HG02885 (cell line): ENCODE measurements around the gene RRAGD.
A peak's percentile ranks its signal among the peaks of the same experiment; 100 is the strongest.
"Not testable (repeated sequence)": the region's sequence is repeated elsewhere in the genome, so short reads cannot be mapped to it uniquely, and the experiment has no call there.

Experiments used
- ATAC-seq: cut with Tn5 transposase; IDR thresholded peaks from one replicate; pipeline ENCODE4 v1.9.1; 2021; ENCODE audit warnings: mild to moderate bottlenecking; ENCODE audit not compliant: unreplicated experiment, poor library complexity

The RRAGD gene

GRCh38 chr6:89413006-89413400 is 930 bp upstream of the RRAGD start:
- ATAC-seq: no peak

DNA sequence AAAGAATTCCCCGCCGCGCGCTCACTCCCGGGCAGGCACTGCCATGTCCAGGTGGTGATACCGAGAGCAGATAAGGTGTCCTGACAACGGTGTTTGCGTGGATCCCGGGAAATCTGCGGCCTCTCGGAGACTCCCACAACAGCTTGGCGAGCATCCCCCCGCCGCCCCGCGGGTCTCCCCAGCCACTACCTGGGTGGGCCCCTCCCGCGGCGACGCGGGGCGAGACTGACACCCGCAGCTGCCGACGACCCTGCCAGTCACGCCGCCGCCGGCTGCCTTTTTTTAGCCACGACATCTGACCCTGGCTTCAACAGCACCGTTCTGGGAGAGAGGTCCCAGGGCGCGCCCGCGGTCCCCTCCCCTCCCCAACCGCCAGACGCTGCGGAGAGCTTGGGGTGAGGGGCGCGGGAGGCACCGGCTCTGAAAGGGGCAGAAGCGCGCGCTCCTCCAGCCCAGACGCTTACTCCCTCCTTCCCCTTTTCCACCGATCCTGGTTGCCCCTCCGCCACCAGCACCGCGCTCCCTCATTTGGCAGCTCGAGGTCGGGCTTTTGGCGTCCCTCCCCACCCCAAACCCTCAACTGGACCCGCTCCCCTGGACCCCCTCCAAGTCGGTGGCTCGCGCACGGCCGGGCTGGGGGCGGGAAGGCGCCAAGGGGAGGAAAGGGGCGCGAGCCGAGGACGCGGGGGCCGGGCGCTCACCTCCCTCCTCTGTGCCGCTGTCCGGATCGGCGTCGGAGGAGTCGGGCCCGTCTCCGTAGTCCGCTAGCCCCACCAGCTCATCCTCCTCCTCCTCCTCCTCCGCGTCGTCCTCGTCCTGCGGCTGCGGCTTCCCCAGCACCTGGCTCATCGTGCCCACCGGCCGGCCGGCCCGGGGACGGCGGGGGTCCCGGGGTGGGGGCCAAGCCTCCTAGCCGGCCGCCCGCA is 665 bp downstream of the RRAGD start:
- peak; percentile 57 for ATAC-seq

DNA sequence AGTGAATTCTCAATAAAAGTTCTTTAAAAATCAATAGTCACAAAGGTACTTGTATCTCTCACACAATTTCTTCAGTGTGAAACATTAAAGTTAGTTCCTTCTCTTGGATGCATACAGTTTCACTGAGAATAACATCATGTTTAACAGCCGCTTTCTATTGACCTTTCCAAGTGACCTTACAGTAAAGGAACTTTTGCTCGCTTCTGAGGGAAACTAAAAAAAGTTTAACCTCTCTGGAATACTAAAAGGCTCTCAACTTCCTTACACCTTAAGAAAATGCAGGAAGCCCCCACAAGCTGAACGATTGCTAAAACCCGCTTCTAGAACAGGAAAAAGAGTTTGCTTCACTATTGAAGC is 1.3 kb downstream of the RRAGD start:
- no peak for ATAC-seq

DNA sequence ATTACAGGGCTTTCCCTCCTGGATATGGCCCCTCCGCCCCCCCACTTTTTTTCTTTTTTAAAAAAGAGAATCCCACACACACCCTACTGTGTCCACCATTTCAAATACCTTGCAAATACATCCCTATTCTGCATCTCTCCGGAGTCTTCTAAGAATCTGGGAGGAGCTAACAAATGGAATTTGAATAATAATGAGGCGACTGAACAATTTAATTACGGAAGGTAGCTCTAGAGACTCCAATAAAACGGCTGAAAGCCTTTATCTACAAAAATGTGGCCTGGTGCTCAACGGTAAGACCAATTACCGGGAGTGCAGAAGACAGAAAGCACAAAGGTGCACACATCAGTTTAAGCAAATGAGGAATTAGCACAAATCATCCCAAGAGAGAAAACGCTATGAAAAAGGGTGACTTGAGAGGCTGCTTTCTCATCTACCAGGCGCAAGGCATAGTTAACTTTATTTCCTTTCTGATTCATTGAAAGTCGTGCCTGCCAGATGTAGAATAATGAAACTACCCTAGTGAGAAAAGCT is 1.8 kb downstream of the RRAGD start:
- ATAC-seq: no peak

- ATAC-seq: no peak
These were observed 2.5 kb downstream of the RRAGD start for GRCh38 chr6:89409461-89410035.

GRCh38 chr6:89406141-89406540 is 5.9 kb downstream of the RRAGD start:
- no peak for ATAC-seq

DNA sequence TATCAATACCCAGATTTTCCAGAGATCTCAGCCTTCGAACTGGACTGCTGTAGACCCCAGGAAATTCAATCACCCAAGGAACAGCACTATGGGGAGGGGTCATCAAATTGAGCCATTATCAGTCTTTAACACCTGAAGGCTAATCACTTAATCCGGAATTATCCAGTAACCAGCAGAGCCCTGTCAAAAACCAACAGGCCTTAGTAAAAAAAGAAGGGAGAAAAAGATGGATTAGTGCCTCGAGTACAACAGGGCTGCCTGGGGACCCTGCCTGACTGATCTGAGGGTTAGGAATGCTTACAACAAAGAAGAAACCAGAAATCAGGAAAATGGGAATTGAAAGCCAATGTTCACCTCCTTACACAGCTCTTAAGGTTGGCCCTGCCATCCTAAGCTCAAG is 7.6 kb downstream of the RRAGD start:
- ATAC-seq: no peak

DNA sequence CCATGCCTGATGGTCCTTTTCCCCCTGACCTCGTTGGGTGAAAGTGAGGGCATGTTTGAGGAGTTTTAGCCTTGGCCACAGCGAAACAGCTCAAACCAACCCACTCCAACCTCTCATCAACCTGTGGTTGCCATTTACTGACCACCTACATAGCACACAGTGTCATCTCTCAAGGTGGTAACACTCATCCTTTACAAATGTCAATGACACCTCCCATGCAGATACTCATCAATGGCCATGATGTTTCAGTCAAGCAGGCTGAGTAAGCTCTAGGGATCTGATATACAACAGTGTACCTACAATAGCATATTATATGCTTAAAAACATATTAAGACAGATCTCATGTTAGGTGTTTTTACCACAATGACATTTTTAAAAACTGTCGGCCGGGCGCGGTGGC is 9.3 kb downstream of the RRAGD start:
- no peak for ATAC-seq

DNA sequence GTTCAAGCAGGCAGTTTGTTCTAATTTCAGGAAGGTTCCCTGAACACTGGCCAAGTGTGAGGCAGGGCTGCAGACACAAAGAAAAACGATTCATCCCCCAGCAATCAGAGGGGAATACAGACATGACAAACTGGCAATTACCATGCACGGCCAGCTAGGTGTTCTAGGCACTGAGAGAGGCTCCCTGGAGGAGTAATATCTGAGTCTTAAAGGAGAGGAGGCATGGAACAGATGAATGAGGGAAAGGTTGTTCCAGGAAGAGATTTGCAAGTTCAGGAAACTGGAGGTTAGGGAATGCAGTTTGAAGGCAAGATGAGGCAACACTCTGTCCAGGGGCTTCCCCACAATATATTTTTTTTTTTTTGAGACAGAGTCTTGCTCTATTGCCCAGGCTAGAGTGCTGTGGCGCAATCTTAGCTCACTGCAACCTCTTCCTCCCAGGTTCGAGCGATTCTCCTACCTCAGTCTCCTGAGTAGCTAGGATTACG is 11.1 kb downstream of the RRAGD start:
- ATAC-seq: no peak

- ATAC-seq: no peak
These were observed 12.0 kb downstream of the RRAGD start for GRCh38 chr6:89400050-89400449.

DNA sequence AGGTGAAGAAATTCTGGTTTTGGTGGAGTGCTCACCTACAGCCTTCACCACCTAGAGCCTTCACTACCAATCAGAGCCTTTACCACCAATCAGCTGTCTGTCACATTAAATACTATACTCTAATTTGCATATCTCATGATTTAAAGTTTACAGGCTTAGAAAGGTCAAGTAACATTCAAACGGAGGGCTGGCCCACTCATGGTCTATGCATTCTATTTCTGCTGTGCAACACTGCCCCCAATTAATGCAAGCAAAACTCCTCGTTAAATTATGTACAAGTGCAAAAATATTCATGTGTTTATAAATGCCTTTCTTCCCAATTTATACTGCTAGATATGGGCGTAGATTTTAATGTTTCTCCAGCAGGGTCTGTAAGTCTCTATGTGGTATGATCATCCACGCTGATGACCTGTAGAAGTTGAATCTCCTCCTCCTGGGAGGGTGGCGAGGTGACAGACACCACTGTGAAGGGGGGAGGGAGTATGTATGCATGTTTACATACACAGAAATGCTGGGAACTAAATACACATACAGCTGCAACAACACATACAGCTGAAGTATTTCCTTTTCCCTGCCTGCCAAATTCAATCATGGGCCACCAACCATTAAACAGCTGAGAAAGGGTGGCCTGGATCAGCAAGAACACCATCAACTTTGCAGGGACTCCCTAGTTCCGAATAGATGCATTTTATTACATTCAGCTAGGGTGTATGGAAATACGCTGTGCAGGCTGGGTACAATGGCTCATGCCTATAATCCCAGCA is 13.1 kb downstream of the RRAGD start:
- no peak for ATAC-seq

GRCh38 chr6:89397884-89398283 is 14.2 kb downstream of the RRAGD start:
- not testable (repeated sequence) for ATAC-seq

DNA sequence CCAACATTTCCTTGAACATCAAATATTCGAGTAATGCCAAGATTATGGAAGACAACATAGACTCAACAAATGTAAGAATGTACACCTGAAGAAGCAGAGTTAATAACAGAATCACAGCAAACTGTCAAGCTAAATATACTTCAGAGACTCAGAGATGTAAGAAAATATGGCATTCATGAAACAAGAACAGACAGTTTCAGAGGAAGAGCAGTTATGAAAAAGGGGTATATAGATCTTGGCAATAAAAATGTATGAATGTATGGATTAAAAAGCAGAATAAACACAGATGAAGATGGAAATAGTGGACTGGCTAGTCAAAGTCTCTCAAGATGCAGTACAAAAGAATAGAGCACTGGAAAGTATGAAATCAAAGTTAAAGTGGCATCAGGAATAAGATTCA is 18.4 kb downstream of the RRAGD start:
- ATAC-seq: no peak

GRCh38 chr6:89392823-89393222 is 19.2 kb downstream of the RRAGD start:
- no peak for ATAC-seq

- no peak for ATAC-seq
These were observed 23.2 kb downstream of the RRAGD start for GRCh38 chr6:89388846-89389245.

DNA sequence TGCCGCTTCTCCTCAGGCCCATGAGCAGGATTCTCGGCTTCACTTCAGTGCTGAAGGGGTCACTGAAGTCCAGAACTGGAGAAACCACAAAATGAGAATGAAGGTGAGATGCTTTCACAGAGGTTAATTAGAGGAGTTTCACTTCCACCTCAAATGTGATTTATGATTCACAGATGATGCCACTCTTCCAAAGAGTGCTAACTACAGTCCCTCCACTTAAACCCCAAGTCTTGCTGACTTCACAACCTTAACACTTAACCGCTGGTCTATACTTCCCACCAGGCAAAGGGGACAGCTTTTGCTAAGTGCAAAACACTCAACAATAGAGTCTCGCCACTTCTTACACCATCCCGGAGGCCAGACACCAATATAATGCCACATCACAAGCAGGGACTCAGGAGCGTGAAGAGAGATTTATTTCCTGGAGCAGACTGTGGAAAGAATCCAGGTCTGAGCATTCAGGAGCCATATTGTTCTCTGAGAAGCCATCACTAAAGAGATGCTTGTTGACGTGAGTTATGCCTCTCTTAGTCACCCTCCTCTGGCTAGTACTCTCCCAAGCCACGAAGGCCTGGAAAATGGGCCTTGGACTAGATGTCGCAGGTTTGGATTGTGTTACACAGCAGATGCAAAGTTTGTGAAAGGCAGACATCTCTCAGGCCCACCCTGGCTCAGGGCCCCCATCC is 24.4 kb downstream of the RRAGD start:
- ATAC-seq: peak; percentile 96

GRCh38 chr6:89386917-89387491 is 25.1 kb downstream of the RRAGD start:
- ATAC-seq: peak; percentile 32

DNA sequence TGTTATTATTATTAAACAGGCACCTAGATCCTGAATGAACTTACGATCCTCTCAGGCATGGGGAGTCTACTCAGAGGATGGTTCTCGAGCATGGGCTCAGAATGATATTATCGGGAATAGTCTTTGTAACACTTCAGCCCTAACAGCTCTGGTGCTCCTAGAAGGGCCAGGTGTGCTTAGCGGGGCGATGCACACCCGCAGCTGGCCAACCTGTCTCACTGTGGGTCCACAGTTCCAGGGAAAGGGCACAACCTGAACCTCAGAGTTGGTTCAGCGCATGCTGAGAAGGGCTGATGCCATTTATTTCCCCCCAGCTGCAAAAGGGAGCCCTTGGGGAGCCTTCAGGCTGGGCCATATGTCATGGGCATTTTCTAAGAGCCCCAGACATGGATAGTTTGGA is 26.2 kb downstream of the RRAGD start:
- no peak for ATAC-seq

- no peak for ATAC-seq
These were observed 26.9 kb downstream of the RRAGD start for GRCh38 chr6:89385156-89385667.

DNA sequence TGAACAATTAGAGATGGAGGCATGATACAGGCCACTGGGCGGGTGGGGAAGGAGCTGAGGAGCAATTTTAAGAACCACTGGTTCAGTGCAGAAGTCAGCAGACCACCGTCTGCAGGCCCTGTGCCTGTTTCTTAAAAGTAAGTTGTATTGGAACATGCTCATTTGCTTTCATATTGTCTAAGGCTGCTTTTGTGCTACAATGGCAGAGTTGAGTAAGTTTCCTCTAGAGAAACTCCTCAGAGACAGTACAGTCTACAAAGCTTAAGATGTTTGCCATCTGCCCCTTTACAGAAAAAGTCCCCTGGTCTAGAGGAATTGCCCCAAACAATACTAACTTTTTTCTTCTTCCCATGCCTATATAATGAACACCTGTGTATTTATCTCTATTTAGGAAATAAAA is 31.0 kb downstream of the RRAGD start:
- no peak for ATAC-seq
